ENCODE measurements around the gene ZFYVE27.

Gene ZFYVE27

DNA sequence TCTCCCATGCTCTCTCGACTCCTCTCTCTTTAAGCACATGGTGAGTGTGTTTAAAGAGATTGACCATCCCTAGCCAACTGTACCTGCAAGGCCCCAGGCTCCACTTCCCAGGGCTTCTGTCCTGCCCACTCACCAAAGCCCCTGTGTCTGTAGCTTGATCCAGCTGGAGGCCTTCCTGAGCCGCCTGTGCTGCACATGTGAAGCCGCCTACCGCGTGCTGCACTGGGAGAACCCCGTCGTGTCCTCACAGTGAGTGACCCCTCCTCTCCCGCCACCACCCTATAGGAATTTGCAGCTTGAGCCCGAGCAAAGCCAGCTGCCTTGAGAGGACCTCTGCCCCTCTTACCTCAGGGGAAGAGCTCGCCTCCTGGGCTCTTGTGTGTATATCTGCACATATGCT is 11.2 kb downstream of the ZFYVE27 start:
- no peak for DNase-seq

DNA sequence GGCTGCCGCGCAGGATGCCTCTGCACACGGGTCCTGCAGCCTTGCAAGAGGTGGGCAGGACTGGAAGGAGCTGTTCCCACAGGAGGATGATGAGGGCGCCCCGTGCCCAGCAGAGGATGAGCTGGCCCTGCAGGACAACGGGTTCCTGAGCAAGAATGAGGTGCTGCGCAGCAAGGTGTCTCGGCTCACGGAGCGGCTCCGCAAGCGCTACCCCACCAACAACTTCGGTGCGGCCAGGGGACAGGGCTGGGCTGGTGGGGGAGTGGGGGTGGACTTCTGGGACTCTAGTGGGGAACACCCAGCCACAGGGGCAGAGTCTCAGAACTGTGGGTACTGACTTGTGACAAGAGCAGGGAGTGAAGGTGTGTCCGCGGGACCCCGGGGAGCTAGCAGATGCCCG is 16.0 kb downstream of the ZFYVE27 start:
- no peak for DNase-seq

DNA sequence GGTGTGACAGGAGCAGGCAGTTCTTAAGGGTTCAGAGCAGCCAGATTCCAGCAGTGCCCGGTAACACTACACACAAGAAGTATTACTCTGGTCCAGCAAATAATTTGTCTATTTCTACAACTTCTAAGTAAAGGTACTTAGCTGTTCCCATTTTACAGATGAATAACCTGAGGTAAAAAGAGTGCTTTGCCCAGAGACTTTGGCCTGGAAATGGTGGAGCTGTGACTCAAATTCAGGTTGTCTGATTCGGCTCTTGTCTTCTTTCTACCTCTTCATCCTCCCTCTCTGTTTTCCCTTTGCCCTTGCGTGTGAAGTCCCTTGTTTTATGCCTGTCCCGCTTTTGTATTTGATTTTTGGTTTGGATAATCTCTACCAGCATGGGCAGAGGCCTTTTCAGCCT is 17.8 kb downstream of the ZFYVE27 start:
- no peak for DNase-seq

DNA sequence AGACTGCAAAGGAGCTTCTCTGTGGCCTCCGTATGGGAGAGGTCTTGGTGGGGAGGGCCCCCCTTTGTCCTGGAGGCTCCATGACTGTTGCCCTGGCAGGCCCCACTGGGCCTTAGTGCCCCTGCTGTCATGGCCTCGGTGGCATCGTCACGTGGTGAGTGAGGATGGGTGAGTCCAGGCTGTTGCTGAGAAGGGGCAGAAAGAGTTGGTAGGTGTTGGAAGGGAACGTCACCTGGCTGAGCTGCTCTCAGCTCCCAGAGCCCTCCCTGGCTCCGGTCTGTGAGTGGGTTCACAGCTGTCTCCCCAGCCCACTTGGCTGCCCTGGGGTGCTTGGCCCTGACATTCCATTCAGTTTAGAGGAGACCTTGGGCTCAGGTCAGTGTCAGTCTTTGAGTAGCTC is 18.8 kb downstream of the ZFYVE27 start:
- no peak for DNase-seq

DNA sequence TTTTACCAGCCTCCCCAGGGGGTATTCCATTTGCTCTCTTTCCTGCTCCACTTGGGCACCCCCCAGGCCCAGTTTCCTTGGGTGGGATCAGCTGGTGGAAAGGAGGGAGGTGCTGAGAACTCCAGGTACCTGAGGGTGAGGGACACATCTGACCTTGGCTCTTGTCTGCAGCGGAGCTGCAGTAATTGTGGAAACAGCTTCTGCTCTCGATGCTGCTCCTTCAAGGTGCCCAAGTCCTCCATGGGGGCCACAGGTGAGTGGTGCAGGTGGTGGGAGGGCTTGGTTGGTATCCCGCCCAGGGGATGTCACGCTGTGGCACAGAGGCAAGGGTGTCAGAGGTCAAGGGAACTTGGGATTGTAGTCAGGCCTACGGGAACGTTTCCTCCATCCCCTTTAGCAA is 20.5 kb downstream of the ZFYVE27 start:
- DNase-seq, result no peak

DNA sequence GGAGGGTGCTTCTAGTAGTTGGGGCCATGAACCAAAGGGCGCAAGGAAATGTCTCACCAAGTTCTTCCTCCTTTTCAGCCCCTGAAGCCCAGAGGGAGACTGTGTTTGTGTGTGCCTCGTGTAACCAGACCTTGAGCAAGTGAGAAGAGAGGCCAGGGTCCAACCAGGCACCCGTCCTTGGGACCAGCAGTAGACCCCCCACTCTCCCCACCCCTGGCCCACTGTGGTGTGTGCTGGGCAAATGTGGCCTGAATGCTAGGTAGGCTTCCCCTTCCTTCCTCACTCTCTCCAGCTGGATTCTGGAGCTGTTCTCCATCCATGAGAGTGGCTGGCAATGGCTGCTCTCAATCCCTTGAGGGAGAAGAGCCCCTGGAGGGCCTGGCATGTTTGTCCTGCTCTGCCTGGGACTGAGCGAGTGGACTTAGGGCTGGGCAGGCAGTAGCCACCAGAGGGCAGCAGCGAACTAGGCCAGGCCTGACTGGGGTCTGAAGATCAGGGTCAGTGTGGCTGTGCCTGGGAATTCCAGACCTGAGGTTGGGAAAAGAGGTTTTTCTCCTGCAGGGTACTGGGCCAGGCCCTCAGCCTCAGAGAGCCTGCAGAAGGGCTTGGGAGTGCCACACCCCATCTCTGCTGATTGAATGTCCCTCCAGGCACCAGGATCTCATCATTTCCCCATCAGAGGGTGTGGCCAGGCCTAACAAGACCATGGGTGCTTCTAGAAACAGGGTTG is 22.4 kb downstream of the ZFYVE27 start:
- peak in 1 of 2 experiments; percentile 51 for DNase-seq

DNA sequence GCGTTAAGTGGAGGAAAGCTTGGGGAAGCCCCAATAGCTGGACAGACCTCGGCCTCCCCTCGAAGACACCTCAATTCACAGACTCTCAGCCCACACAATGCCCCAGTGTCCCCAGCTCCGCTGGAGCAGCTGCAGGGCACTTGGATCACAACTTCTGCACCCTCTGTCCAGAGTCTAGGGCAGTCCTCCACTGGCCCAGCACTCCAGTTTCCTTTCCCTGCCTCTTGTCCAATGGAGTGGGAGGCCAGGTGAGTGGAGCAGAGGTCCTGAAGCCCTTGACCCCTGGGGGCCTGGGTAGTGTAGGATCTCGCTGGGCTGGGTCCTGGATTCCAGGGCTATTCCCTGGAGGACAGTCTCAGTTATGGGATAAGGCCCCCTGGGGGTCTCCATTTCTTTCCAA is 23.0 kb downstream of the ZFYVE27 start:
- no peak for DNase-seq

DNA sequence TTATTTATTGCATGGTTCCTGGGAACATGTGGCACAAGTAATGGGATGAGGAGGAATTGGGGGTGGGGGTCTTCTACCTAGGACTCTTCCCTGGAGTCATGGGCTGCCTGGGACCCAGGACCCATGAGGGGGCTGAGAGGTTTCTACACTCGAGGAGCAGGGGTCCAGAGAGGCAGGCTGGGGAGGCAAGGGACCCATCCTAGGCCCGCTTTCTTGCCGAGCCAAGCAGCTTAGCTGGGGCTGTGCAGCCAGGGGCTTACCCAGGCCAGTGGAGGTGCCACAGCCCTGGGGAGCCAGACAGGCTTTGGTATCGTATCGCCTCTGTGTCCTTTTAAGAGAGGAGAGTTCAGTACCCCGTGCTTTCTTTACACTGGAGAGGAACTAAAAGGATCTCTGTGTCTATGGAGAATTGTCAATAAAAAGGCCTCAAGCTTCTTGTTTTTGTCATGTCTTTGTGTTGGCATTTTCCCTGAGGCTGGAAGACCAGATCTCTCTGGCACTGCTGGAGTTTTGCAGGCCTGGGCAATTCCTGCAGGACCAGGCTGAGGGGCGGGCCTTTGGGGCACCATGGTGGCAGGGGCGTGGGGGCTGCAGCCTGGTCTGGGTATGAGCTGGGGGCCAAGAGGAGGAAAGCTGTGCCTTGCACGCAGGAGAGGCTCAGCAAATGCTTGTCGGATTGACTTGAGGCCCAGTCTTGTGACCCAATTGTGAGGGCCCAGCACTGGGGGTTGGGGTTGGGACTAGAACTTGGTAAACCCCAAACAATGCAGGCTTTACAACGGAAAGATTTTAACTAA is 23.7 kb downstream of the ZFYVE27 start:
- DNase-seq, result no peak

DNA sequence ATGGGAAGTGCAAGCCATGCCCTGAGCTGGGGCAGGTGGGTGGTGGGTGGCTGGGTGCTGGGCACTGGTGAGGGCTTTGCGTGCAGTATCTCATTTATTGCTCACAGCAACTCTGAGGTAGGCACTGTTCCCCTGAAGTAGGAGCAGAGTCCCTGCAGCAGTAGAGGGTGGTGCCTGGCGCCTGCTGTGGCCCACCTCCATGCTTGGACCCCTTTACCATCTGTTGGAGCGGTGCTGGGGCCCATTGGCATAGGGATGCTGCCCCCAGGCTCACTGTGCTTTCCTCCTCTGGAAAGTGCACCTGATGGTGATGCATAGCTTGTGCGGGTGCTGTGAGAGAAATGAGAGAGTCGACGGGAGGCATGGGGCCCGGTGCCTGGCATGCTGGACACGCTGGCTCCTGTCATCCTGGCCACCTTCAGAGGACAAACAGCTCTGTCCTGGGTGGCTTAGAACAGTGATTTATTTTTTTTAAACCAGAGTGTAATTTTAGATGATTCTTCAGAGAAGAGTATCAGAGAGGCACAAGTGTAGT is 24.5 kb downstream of the ZFYVE27 start:
- DNase-seq, result no peak

DNA sequence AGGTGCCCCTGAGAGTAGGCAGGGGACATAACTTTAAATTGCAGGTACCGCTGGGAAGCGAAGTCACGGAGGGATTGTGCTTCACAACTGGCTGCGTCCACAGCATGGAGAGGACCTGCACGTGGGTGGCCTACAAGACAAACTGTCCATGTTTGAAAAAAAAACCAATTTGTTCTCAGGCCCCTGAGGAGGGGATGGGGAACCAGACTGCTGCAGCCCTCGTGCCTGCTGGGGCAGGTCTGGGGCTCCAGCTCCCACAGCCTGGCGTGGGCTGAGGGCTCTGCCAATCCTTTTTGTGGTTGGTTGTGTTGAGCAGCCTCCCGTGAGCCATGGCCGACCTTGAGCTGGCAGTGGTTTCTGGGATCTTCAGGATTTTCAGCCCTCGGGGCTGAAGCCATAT is 25.1 kb downstream of the ZFYVE27 start:
- no peak for DNase-seq

DNA sequence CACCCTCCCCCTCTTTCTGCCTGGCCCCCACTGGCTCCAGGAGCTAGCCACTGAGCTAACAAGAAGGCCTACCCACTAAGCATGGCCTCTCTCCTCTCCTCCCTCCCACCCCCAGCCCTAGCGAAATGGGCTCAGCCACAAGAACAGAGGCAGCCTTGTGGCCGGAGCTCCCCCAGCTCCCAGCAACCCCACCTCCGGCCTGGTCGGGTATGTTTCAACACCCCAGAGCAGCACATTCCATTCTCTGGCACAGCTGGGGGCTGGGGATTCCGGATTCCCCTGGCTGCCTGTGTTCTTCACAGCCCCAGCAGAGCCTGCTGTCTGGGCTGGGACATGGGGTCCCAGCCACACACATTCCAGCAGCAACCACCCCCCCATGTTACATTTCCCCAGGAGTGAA is 25.9 kb downstream of the ZFYVE27 start:
- no peak for DNase-seq

DNA sequence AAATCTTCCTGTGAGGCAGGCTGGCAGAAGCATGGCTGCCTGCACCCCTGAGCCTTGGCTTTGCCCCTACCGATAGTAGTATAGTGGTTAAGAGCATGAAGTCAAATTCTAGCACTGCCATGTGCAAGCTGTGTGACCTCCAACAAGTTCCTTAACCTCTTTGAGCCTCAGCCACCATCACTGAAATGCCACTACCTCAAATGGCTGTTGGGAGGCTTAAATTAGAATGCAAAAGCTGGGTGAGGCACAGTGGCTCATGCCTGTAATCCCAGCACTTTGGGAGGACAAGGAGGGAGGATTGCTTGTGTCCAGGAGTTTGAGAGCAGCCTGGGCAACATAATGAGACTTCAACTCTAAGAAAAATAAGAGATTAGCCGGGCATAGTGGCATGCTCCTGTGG is 26.5 kb downstream of the ZFYVE27 start:
- DNase-seq, result no peak

DNA sequence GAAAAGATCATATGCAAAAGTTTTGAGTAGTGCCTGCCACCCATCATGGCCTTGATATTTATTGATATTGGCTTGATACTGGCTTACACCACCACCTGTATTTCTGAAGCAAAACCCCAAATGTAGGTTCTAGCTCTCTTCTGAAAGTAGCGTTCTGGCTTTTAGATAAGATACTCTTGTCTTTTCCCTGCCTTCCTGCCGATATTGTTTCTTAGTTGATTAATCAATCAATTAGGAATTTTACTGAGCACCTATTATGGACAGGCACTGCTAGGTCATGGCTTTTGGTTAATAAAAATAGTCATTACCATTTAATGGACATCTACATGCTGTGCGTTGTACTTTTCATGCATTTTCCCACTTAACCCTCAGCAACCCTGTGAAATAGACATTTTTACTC is 27.0 kb downstream of the ZFYVE27 start:
- no peak for DNase-seq

DNA sequence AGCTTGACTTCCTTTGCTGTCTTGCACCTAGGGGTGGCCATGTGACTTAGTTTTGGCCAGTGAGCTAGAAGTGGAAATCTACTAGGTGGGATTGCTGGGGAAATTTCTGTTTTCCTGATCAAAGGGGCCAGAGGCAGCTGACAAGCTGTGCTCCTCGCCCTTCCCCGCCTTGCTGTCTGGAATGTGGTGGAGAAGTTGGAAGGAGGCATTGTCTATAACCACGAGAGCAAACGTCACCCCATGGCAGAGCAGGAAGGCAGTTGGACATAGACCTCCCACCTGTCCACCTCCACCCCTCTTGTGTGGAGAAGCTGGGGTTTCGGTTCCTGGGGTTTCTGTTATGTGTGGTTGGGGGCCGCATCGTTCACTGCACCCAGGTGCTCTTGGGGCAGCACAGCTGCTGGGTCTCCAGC is 27.6 kb downstream of the ZFYVE27 start:
- no peak for DNase-seq

DNA sequence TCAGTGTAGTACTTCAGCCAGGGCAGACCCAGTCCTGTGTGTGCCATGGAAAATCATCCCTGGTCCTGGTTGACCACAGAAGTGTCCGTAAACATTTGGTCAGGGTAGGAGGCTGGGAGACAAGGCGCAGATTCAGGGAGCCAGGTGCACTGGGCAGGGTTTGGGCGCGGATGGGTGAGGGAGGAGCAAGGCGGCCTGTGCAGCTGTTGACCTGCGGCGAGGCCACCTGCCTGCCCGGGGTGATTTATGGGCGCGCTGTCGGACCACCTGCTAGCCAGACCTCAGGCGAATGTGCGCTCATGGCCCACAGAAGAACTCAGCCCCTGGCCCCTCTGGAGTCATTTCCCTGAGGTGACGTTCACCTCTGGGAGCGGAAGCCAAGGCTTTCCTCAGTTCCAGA is 28.3 kb downstream of the ZFYVE27 start:
- no peak for DNase-seq

DNA sequence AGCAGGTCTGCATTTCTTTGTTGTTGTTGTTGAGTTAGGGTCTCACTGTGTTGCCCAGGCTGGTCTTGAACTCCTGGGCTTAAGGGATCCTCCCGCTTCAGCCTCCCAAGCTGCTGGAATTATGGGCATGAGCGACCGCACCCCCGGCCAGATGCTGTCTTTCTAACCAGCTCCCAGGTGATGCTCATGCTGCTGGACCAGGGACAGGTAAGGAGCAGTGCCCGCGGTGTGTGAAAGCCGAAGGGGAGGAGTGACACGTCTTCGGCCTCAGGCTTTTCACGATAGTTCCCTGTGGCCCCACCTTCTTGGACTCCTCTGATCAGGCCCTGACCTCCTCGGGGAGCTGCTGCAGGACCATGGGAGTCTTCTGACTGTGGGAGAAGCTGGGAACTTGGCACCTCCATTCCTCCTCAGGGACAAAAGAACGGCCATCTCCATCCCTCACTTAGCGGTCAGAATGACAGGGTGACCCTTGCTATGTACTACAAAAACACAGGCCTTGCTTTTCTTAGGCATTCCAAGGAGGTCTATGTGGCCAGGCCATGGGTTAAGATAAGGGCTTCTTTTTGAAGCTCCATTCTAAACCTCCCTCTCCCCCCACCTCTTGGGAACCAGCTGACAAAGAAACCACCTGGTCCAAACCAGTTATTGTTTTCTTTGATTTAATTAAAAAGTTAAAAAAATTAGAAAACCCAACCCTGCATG is 29.3 kb downstream of the ZFYVE27 start:
- no peak for DNase-seq

DNA sequence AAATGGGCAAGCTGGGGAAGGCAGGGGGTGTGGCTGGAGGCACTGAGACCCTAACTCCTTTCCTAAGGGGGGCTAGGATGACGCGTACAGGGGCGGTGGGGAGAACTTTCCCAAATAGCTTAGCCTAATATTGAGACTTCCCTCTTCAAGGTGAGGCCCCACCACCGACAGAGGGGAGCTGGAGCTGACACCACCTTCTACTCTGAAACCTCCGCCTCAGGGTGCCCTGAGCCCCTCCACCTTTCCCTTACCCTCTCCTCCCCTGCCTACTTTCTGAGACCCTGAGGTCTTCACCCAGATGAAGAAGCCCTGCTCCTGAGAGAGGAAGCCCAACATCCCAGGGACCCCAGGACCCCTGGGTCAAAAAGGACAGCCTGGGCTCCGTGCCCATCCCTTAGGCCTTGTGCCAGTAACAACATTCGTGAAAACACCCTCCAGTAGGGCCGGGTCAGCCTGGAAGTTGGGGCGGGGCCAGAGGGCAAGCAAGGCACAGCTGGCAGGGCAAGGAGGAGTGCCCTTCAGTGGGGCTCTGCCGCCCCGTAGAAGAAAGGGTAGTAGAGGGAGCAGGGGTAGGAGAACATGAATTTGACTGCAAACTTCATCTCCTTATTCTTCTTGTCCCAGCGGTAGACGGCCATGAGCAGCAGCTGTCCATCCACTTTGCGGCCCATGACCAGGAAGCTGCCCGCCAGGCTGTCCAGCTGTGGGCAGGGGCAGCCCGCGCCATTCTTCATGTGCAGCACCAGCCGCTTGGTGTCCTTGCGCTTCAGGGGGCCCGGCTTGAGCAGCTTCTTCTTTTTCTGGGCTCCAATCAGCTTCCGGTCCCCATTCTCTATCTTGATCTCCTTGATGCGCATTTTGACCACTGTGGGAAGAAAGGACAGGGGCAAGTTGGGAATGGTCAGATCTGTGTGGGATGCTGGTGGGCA is 30.3 kb downstream of the ZFYVE27 start:
- no peak for DNase-seq

DNA sequence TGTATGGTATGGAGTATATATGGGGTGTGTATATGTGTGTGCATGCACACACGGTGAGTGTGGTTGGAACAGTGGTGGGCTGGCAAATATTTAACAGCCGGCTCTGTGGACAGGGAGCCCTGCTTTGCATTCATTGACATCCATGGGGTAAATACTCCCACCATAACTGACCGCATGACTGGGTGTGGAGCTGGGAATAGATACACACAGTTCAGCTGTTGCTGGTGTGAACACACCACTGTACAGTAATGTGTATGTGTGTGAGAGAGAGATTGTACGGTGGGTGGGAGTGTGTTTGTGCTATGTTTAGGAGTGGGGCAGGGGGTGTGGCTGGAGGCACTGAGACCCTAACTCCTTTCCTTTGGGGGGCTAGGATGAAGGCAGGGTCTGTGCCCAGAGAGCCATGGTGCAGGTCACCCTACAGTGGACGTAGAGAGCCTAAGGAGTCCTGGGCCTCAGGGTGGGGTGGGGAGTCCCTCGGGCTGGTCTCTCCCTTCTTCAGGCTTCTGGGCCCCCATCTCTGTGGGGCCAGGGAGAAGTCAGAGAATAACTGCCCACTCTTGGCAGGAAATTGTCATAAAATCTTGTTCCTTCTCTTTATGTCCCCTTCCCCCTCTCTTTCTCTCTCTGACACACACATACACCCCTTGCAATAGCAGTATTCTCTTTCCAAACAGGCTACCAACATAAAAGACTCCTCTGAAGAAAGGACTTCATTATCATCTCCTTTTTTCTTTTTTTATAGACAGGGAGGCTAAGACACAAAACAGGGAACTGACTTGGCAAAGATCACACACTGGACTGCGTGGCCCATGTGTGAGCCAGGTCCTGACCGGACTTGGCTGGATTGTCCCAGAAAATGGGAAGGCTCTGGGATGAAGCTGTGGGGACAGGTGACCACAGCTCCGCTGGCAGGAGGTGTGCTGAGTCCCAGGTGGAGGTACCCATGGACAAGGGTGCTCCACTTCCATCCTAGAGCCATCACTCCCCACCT is 31.7 kb downstream of the ZFYVE27 start:
- DNase-seq, result no peak

DNA sequence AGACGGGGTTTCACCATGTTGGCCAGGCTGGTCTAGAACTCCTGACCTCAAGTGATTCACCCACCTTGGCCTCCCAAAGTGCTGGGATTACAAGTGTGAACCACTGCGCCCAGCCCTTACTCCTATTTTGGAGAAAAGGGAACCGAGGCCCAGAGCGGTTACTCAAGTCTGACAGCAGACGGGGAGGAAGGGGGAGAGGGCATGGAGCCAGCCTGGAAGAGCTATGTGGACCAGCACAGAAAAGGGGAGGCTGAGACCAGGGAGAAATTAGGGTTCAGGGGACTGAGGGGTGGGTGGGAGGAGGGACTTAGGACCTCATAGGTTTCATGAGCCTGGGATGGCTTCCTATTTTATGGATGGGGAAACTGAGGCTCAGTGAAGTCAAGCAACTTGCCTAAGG is 33.3 kb downstream of the ZFYVE27 start:
- no peak for DNase-seq

DNA sequence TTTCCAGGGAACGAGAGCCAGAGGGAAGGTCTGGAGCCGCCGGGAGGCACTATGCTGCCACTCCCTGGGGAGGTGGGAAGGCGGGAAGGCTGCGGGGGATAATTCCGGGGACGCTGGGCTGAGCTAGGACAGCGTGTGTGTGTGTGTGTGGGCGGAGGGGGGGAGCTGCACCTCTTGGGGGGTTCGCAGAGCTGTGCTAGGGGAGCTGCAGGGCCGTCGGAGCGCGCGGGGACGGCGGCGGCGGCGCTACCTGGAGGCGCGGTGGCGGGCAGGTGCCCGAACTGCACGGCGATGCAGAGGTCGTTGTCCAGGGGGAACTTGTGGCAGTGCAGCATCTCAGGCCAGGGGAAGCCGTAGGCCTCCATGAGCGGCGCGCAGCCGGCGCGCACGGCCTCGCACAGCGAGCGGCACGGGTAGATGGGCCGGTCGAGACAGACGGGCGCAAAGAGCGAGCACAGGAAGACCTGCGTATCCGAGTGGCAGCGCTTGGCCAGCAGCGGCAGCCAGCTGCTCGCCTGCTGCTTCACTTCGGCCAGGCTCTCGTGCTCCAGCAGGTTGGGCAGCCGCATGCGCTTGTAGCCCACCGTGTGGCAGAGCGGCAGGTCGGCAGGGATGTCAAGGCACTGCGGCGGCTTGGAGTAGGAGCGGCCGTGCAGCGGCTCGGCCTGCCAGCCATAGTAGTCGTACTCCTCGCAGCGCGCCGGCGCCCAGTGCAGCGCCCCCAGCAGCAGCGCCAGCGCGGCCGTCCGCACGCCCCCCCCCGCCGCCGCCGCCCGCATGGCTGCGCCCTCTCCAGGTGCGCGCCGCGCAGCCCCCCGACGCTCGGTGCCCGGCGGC is 34.3 kb downstream of the ZFYVE27 start:
- DNase-seq, result no peak
